AG04449 (cell line): ENCODE measurements around the gene NOP14.
"Not testable (repeated sequence)": the region's sequence is repeated elsewhere in the genome, so short reads cannot be mapped to it uniquely, and the experiment has no call there.

Experiments
- CTCF ChIA-PET: fragments of 350-600 bp; formaldehyde crosslinking; extraction: SDS; loops from one replicate; lab custom pipeline; 2021; ENCODE audit warnings: antibody characterized with exemption; lab: Yijun Ruan, JAX
- POLR2A ChIA-PET: fragments of 400-600, 350-600 bp; formaldehyde crosslinking; extraction: SDS; loops from one replicate; lab custom pipeline; 2020; ENCODE audit warnings: antibody characterized with exemption, inconsistent platforms; lab: Yijun Ruan, JAX
- DNase-seq: peaks from one replicate; pipeline ENCODE4 v3.0.0-alpha.2; 2010; ENCODE audit warnings: low read depth, low spot score
- H3K4me3 ChIP-seq: 2 replicates; pipeline ENCODE4 v1.5.1; 2011; ENCODE audit warnings: low read depth, mild to moderate bottlenecking, control low read depth, low read length
- CTCF ChIP-seq: IDR thresholded peaks from one replicate; pipeline ENCODE4 v1.5.1; 2011; ENCODE audit warnings: mild to moderate bottlenecking, moderate library complexity, low read length, control low read depth, inconsistent platforms; ENCODE audit not compliant: insufficient read depth; ENCODE audit errors: missing control alignments

NOP14 gene

GRCh38 chr4:2925496-2925895, 37.7 kb downstream of the NOP14 start:
- ChIA-PET POLR2A (interaction anchor here (1.0 kb wide), 1 partner anchor 12 kb away, joined by 3 read pairs; no protein-coding TSS in a partner anchor), CTCF (interaction anchor here (1.5 kb wide), 1 partner anchor 161 kb away, joined by 7 read pairs; no protein-coding TSS in a partner anchor)
- H3K4me3 ChIP-seq = no peak overlapping the region
- no peak for TF ChIP-seq CTCF
- DNase-seq = no peak

- no peak overlapping the region for H3K4me3 ChIP-seq
- DNase-seq = no peak
- ChIA-PET CTCF (interaction anchor here (1.5 kb wide), 1 partner anchor 161 kb away, joined by 7 read pairs; no protein-coding TSS in a partner anchor), POLR2A (interaction anchor here (1.0 kb wide), 1 partner anchor 11 kb away, joined by 3 read pairs; no protein-coding TSS in a partner anchor)
- TF ChIP-seq CTCF = no peak
Measured at GRCh38 chr4:2924765-2925301, 38.4 kb downstream of the NOP14 start.

GRCh38 chr4:2924286-2924685, 38.9 kb downstream of the NOP14 start:
- no peak for DNase-seq
- TF ChIP-seq CTCF = no peak
- ChIA-PET CTCF (interaction anchor here (1.5 kb wide), 1 partner anchor 160 kb away, joined by 7 read pairs; no protein-coding TSS in a partner anchor), POLR2A (no interaction called here)
- H3K4me3 ChIP-seq = no peak overlapping the region

- DNase-seq = no peak
- H3K4me3 ChIP-seq = no peak overlapping the region
- CTCF ChIA-PET = interaction anchor here (0.6 kb wide), 1 partner anchor 502 kb away, joined by 3 read pairs; no protein-coding TSS in a partner anchor
- POLR2A ChIA-PET = no interaction called here
- TF ChIP-seq CTCF = no peak
Measured at GRCh38 chr4:2923668-2924173, 39.5 kb downstream of the NOP14 start.

- TF ChIP-seq CTCF = no peak
- ChIA-PET POLR2A (no interaction called here), CTCF (interaction anchor here (0.6 kb wide), 1 partner anchor 501 kb away, joined by 3 read pairs; no protein-coding TSS in a partner anchor)
- DNase-seq = no peak
- H3K4me3 ChIP-seq = no peak overlapping the region
Measured at GRCh38 chr4:2923141-2923551, 40.1 kb downstream of the NOP14 start.

- H3K4me3 ChIP-seq, POLR2A ChIA-PET, DNase-seq: not testable (repeated sequence)
- CTCF ChIA-PET = interaction anchor here (1.1 kb wide), 1 partner anchor 164 kb away, joined by 3 read pairs; no protein-coding TSS in a partner anchor
Measured at GRCh38 chr4:2922453-2923101, 40.6 kb downstream of the NOP14 start.

GRCh38 chr4:2918714-2919113, 44.5 kb downstream of the NOP14 start:
- DNase-seq, POLR2A ChIA-PET, H3K4me3 ChIP-seq, CTCF ChIA-PET: not testable (repeated sequence)

- CTCF ChIA-PET, POLR2A ChIA-PET, DNase-seq, H3K4me3 ChIP-seq: not testable (repeated sequence)
Measured at GRCh38 chr4:2918300-2918699, 44.9 kb downstream of the NOP14 start.

- H3K4me3 ChIP-seq, CTCF ChIA-PET, POLR2A ChIA-PET, DNase-seq: not testable (repeated sequence)
Measured at GRCh38 chr4:2916696-2917095, 46.5 kb downstream of the NOP14 start.
